ENCODE measurements around the gene UBE2B. TPM values are rescaled to one million over a fixed set of nuclear protein-coding genes. Genes with fewer than 3 reads are reported as not detected.
"Not testable (repeated sequence)": the region's sequence is repeated elsewhere in the genome, so short reads cannot be mapped to it uniquely, and the experiment has no call there.

The UBE2B gene
- total RNA-seq, 6 experiments from 2014 or later: 85.0 to 105 (median 95.6) TPM

DNA sequence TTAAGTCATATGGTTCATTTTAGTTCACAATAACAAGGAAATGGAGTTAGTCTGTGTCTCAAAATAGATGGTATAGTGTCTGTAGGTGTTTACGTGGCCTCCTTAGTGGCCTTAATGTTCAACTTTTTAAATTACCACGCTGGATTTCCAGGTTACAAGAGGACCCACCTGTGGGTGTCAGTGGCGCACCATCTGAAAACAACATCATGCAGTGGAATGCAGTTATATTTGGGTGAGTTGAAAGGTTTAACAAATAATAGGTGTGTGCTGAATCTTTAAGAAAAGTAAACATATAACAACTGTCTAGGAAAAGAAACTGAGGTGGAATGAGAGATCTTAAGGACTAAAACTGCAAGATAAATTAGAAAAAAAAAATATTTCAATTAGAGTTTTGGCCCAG lies 2.9 kb downstream of the UBE2B start:
- H3K4me1 Mint-ChIP-seq (ENCODE audit: low read depth): peaks cover 36% of the 10 kb centered on the region
- TF ChIP-seq, protein P1, sequence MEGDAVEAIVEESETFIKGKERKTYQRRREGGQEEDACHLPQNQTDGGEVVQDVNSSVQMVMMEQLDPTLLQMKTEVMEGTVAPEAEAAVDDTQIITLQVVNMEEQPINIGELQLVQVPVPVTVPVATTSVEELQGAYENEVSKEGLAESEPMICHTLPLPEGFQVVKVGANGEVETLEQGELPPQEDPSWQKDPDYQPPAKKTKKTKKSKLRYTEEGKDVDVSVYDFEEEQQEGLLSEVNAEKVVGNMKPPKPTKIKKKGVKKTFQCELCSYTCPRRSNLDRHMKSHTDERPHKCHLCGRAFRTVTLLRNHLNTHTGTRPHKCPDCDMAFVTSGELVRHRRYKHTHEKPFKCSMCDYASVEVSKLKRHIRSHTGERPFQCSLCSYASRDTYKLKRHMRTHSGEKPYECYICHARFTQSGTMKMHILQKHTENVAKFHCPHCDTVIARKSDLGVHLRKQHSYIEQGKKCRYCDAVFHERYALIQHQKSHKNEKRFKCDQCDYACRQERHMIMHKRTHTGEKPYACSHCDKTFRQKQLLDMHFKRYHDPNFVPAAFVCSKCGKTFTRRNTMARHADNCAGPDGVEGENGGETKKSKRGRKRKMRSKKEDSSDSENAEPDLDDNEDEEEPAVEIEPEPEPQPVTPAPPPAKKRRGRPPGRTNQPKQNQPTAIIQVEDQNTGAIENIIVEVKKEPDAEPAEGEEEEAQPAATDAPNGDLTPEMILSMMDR (IDR thresholded peaks at IDR 0.05): 0 out of 2 replicates have a peak, but pooled peaks have one; percentile 9
- no peaks in the 10 kb centered on the region for H3K9me3 Mint-ChIP-seq
- no peak overlapping the region for H3K4me3 Mint-ChIP-seq
- H3K36me3 Mint-ChIP-seq (ENCODE audit: low read depth): peaks cover 14% of the 10 kb centered on the region
- no peak for DNase-seq
- H3K27ac Mint-ChIP-seq: no peak overlapping the region
- peaks cover 5% of the 10 kb centered on the region for H3K27me3 Mint-ChIP-seq (ENCODE audit: insufficient read depth)

DNA sequence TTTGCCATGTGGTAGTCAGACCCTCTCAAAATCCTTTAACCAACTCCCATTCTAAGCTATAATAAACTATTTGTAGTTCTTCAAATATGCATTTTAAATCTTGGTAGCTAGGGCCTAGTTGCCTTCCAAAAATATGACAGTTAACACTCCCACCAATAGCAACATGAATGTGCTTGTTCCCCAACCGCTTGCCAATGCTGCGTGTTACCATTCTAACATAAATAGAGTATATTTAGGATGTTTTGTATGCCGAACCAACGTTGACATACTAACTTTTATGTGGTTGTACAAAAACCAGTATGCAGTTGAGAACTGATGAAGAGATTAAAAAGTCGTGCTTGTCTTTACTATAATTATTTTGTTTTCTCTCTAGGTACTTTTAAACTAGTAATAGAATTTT lies 9.0 kb downstream of the UBE2B start:
- Mint-ChIP-seq H3K27ac (no peak overlapping the region), H3K4me1 (ENCODE audit: low read depth) (no peaks in the 10 kb centered on the region), H3K36me3 (ENCODE audit: low read depth) (peaks cover 22% of the 10 kb centered on the region), H3K4me3 (no peak overlapping the region), H3K27me3 (ENCODE audit: insufficient read depth) (no peaks in the 10 kb centered on the region), H3K9me3 (no peaks in the 10 kb centered on the region)
- TF ChIP-seq, protein P1 (IDR thresholded peaks at IDR 0.05): no peak
- no peak for DNase-seq

DNA sequence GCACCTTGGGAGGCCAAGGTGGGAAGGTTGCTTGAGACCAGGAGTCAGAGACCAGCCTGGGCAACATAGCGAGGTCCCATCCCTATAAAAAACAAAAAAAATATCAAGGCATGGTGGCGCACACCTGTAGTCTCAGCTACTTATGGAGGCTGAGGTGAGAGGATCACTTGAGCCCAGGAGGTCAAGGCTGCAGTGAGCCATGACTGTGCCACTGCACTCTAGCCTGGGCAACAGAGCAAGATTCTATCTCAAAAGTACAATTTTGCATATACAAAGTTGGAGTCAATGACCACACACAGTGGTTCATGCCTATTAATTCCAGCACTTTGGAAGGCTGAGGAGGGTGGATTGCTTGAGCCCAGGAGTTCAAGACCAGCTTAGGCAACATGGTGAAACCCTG lies 10.8 kb downstream of the UBE2B start:
- not testable (repeated sequence) for H3K9me3 Mint-ChIP-seq; H3K4me3 Mint-ChIP-seq; H3K4me1 Mint-ChIP-seq (ENCODE audit: low read depth); DNase-seq; H3K27ac Mint-ChIP-seq; H3K27me3 Mint-ChIP-seq (ENCODE audit: insufficient read depth)
- peaks cover 19% of the 10 kb centered on the region for H3K36me3 Mint-ChIP-seq (ENCODE audit: low read depth)

DNA sequence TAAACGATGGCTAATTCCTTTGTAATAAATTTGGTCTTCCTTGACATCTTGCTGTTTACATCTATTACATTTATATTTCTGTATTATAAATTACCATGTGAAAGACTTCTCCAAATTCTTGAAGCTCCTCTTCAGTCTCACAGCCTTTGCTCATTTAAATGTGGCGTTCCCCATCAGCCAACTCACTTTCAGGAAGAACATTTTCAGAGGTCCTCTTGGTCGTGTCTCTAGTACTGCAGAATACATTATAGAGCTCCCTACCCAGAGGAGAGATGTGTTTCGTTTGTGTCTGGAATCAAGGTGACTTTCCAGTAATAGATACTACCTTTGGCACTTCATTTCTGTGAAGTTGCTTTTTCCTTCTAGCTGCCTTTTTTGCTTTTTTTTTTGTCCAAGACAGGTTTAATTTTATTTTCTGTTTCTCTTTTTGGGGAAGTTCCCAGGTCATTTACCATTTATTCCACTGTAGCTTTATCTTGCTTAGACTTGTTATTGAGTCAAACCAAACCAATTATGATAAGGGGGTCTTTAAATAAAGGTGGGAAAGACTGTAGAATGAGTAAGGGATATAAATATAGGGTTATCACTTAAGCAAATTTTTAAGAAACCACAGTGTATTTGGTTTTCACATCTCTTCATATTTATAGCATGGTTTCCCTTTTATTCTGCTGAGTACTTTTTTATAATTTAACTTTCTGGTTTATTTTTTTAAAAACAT lies 12.8 kb downstream of the UBE2B start:
- H3K27ac Mint-ChIP-seq: no peak overlapping the region
- H3K27me3 Mint-ChIP-seq (ENCODE audit: insufficient read depth): no peaks in the 10 kb centered on the region; the same call in 1 of the 2 replicates
- no peak overlapping the region for H3K4me3 Mint-ChIP-seq
- H3K4me1 Mint-ChIP-seq (ENCODE audit: low read depth): no peaks in the 10 kb centered on the region
- DNase-seq: no peak
- H3K36me3 Mint-ChIP-seq (ENCODE audit: low read depth): peaks cover 17% of the 10 kb centered on the region
- H3K9me3 Mint-ChIP-seq: no peaks in the 10 kb centered on the region
- TF ChIP-seq, protein P1 (IDR thresholded peaks at IDR 0.05): no peak

DNA sequence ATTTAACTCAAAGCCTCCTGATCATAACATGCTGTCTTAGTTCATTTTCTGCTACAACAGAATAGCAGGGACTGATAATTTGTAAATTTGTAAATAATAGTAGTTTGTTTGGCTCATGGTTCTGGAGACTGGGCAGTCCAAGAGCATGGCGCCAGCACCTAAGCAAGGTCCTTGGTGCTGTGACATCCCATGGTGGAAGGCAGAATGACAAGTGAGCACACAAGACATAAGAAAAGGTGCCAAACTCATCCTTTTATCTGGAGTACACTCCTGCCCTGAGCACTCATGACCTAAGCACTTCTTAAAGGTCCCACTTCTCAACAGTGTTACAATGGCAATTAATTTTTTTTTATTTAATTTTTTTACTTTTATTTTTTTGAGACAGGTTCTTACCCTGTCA lies 16.1 kb downstream of the UBE2B start:
- Mint-ChIP-seq H3K4me1 (ENCODE audit: low read depth) (peaks cover 16% of the 10 kb centered on the region), H3K27ac (no peak overlapping the region), H3K9me3 (no peaks in the 10 kb centered on the region), H3K27me3 (ENCODE audit: insufficient read depth) (no peaks in the 10 kb centered on the region; the same call in 1 of the 2 replicates), H3K36me3 (ENCODE audit: low read depth) (peaks cover 26% of the 10 kb centered on the region), H3K4me3 (no peak overlapping the region)
- DNase-seq: no peak
- TF ChIP-seq, protein P1 (IDR thresholded peaks at IDR 0.05): no peak

DNA sequence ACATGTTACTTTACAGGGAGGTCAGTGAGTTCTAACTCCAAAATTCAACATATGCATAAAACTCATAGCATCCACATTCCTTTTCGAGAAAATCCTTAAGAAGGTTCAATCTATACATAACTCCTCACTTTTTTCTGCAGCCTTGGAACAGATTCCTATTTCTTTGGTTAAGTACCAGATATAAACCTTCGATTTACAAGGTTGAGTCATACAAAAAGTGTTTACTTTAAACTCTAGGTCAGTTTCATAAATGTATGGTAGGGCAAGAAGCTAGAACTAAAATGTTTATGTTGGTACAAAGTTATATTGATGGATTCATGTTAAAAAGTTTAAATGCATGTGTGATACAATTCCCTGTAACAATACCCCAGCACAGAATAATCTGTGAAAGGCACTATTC lies 20.9 kb downstream of the UBE2B start:
- DNase-seq: peak; percentile 11
- H3K4me1 Mint-ChIP-seq (ENCODE audit: low read depth): peaks cover 38% of the 10 kb centered on the region
- H3K27me3 Mint-ChIP-seq (ENCODE audit: insufficient read depth): no peaks in the 10 kb centered on the region; the same call in 1 of the 2 replicates
- TF ChIP-seq, protein P1 (IDR thresholded peaks at IDR 0.05): no peak
- H3K9me3 Mint-ChIP-seq: no peaks in the 10 kb centered on the region
- peak overlapping the region; percentile 24 for H3K27ac Mint-ChIP-seq
- H3K36me3 Mint-ChIP-seq (ENCODE audit: low read depth): peaks cover 29% of the 10 kb centered on the region
- H3K4me3 Mint-ChIP-seq: no peak overlapping the region

Measured in HFFc6 (cell line).